HepG2 (cell line): Measurements from ENCODE around the gene PCYOX1L. TPM values are rescaled to one million over a fixed set of nuclear protein-coding genes. Genes with fewer than 3 reads are reported as not detected.

Experiments
- ATRX ChIP-seq: sonication (generic); formaldehyde crosslinking; IDR thresholded peaks from 2 replicates; pipeline ENCODE4 v1.4.0; 2020; ENCODE audit warnings: missing genetic modification reagents, borderline replicate concordance
- KDM2A ChIP-seq: sonication (generic); formaldehyde crosslinking; IDR thresholded peaks from 2 replicates; pipeline ENCODE4 v1.4.0; 2020; ENCODE audit warnings: low read depth, missing genetic modification reagents, borderline replicate concordance
- NFRKB ChIP-seq: fragments of 450-650 bp; IDR thresholded peaks from 2 replicates; pipeline ENCODE4 v1.6.1; 2017
- RAD21 ChIP-seq: fragments of 450-650 bp; formaldehyde crosslinking; IDR thresholded peaks from 2 replicates; pipeline ENCODE4 v1.5.0; 2020; ENCODE audit warnings: mild to moderate bottlenecking
- STAG1 ChIP-seq: sonication (generic); formaldehyde crosslinking; IDR thresholded peaks from 2 replicates; pipeline ENCODE4 v1.4.0; 2020; ENCODE audit warnings: missing genetic modification reagents
- ZNF274 ChIP-seq: sonication (generic); formaldehyde crosslinking; IDR thresholded peaks from 2 replicates; pipeline ENCODE4 v1.5.1; 2020; ENCODE audit warnings: mild to moderate bottlenecking, missing genetic modification reagents
- ZNF431 ChIP-seq: sonication (generic); formaldehyde crosslinking; IDR thresholded peaks from 2 replicates; pipeline ENCODE4 v1.9.0; 2022; ENCODE audit warnings: missing genetic modification reagents, low read depth, mild to moderate bottlenecking, borderline replicate concordance
- ZSCAN12 ChIP-seq: sonication (generic); formaldehyde crosslinking; IDR thresholded peaks from 2 replicates; pipeline ENCODE4 v1.9.0; 2021; ENCODE audit warnings: mild to moderate bottlenecking, missing genetic modification reagents
- polyA plus RNA-seq, 8 experiments: library from polyadenylated mRNA; depleted of rRNA in 3 of 8; stranded (reverse) in 7 of 8; unstranded in 1 of 8; fragments of >200 nt; fragmentation: Illumina TruSeq in 4 of 8; extraction: Trizol in 4 of 8; gene quantifications; 2 replicates each; pipeline versions ENCODE4 v1.2.1 to v1.2.3, GENCODE V29; 2011 to 2016; ENCODE audit warnings: low read depth in 4 of 8, missing spikeins in 1 of 8, mixed read lengths in 1 of 8; ENCODE audit not compliant: insufficient read depth in 1 of 8
- total RNA-seq, 5 experiments: library from RNA; depleted of rRNA; stranded (reverse); fragments of >200 nt; fragmentation: Illumina TruSeq; extraction: Trizol; gene quantifications; 2 replicates each; pipeline ENCODE4 v1.2.3, GENCODE V29; 2016; ENCODE audit warnings: low read depth in 1 of 5
- TF ChIP-seq, protein P1 (sequence below): sonication (generic); formaldehyde crosslinking; IDR thresholded peaks from 2 replicates; pipeline ENCODE4 v1.4.0; 2020; ENCODE audit warnings: mild to moderate bottlenecking, missing genetic modification reagents
- TF ChIP-seq, protein P2 (sequence below): sonication (generic); formaldehyde crosslinking; IDR thresholded peaks from one replicate; pipeline ENCODE4 v1.5.1; 2020; ENCODE audit warnings: mild to moderate bottlenecking, missing genetic modification reagents; ENCODE audit errors: not compliant biosample characterization
- TF ChIP-seq, protein P3 (sequence below): sonication (generic); formaldehyde crosslinking; IDR thresholded peaks from 2 replicates; pipeline ENCODE4 v1.5.0; 2020; ENCODE audit warnings: mild to moderate bottlenecking, missing genetic modification reagents, moderate library complexity

Gene PCYOX1L
- total and polyA plus RNA-seq, 2 of the 13 experiments (the other 11 are each of a cell fraction or from before 2014, with no cell fraction given), result 1.00 to 3.7 TPM

DNA sequence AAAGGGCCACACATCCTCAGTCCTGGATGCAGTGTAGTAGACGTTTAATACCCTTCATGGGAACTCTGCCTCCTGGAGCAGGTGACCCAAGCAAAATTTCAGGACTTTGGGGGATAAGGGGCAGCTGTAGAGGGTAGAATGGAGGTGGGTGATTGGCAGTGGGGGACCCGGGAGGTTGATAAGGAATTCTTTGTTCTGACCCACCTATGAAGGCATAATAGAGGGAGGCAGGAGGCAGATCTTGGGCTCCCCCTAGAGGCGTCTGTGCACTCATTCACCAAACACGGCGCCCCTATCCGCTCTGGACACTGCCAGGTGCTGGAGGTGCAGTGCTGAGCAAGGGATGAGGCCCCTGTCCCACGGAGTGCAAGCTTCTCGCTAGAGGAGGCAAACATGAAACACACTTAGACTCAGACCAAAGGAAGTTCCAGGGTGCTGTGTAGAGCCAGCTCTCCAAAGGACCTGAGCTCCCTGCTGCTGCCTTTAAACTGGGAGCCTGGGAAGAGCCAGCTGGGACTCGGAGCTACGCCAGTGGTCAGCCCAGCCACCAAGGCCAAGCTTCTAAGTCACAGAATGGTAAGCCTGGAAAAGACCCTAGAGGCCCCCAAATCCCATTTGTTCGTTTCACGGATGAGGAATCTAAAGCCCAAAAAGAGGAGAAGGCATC is 13.6 kb downstream of the PCYOX1L start (continued):
- no peak for TF ChIP-seq ZSCAN12 (CRISPR knock-in tag)
- peak; percentile 59 for TF ChIP-seq RAD21 (CRISPR knock-in tag)
- peak; percentile 52; the same call in 1 of the 2 replicates for TF ChIP-seq ZNF274 (CRISPR knock-in tag)
- TF ChIP-seq ZNF431 (CRISPR knock-in tag), result no peak
- peak; percentile 72 for TF ChIP-seq STAG1 (CRISPR knock-in tag)
- TF ChIP-seq, protein P1, sequence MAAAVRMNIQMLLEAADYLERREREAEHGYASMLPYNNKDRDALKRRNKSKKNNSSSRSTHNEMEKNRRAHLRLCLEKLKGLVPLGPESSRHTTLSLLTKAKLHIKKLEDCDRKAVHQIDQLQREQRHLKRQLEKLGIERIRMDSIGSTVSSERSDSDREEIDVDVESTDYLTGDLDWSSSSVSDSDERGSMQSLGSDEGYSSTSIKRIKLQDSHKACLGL, result no peak
- TF ChIP-seq ATRX (CRISPR knock-in tag), result no peak
- TF ChIP-seq, protein P2, sequence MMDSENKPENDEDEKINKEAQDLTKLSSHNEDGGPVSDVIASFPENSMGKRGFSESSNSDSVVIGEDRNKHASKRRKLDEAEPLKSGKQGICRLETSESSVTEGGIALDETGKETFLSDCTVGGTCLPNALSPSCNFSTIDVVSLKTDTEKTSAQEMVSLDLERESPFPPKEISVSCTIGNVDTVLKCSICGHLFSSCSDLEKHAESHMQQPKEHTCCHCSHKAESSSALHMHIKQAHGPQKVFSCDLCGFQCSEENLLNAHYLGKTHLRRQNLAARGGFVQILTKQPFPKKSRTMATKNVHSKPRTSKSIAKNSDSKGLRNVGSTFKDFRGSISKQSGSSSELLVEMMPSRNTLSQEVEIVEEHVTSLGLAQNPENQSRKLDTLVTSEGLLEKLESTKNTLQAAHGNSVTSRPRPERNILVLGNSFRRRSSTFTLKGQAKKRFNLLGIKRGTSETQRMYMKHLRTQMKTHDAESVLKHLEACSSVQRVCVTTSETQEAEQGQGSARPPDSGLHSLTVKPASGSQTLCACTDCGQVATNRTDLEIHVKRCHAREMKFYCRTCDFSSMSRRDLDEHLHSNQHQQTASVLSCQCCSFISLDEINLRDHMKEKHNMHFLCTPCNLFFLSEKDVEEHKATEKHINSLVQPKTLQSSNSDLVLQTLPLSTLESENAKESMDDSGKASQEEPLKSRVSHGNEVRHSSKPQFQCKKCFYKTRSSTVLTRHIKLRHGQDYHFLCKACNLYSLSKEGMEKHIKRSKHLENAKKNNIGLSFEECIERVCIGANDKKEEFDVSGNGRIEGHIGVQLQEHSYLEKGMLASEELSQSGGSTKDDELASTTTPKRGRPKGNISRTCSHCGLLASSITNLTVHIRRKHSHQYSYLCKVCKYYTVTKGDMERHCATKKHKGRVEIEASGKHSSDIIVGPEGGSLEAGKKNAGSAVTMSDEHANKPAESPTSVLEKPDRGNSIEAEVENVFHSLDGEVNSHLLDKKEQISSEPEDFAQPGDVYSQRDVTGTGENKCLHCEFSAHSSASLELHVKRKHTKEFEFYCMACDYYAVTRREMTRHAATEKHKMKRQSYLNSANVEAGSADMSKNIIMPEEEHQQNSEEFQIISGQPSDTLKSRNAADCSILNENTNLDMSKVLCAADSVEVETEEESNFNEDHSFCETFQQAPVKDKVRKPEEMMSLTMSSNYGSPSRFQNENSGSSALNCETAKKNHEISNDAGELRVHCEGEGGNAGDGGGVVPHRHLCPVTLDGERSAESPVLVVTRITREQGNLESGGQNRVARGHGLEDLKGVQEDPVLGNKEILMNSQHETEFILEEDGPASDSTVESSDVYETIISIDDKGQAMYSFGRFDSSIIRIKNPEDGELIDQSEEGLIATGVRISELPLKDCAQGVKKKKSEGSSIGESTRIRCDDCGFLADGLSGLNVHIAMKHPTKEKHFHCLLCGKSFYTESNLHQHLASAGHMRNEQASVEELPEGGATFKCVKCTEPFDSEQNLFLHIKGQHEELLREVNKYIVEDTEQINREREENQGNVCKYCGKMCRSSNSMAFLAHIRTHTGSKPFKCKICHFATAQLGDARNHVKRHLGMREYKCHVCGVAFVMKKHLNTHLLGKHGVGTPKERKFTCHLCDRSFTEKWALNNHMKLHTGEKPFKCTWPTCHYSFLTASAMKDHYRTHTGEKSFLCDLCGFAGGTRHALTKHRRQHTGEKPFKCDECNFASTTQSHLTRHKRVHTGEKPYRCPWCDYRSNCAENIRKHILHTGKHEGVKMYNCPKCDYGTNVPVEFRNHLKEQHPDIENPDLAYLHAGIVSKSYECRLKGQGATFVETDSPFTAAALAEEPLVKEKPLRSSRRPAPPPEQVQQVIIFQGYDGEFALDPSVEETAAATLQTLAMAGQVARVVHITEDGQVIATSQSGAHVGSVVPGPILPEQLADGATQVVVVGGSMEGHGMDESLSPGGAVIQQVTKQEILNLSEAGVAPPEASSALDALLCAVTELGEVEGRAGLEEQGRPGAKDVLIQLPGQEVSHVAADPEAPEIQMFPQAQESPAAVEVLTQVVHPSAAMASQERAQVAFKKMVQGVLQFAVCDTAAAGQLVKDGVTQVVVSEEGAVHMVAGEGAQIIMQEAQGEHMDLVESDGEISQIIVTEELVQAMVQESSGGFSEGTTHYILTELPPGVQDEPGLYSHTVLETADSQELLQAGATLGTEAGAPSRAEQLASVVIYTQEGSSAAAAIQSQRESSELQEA (CRISPR knock-in tag), result peak; percentile 42
- 0 out of 2 replicates have a peak, but pooled peaks have one; percentile 30 for TF ChIP-seq KDM2A (CRISPR knock-in tag)
- no peak for TF ChIP-seq NFRKB
- TF ChIP-seq, protein P3, sequence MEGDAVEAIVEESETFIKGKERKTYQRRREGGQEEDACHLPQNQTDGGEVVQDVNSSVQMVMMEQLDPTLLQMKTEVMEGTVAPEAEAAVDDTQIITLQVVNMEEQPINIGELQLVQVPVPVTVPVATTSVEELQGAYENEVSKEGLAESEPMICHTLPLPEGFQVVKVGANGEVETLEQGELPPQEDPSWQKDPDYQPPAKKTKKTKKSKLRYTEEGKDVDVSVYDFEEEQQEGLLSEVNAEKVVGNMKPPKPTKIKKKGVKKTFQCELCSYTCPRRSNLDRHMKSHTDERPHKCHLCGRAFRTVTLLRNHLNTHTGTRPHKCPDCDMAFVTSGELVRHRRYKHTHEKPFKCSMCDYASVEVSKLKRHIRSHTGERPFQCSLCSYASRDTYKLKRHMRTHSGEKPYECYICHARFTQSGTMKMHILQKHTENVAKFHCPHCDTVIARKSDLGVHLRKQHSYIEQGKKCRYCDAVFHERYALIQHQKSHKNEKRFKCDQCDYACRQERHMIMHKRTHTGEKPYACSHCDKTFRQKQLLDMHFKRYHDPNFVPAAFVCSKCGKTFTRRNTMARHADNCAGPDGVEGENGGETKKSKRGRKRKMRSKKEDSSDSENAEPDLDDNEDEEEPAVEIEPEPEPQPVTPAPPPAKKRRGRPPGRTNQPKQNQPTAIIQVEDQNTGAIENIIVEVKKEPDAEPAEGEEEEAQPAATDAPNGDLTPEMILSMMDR (CRISPR knock-in tag), result peak; percentile 89
